Measurements from ENCODE around the gene INTS1.

Gene INTS1

GRCh38 chr7:1546909-1547776 is 43.0 kb upstream of the INTS1 start:
- Histone ChIP-seq H3K27ac (ENCODE audit: low read depth, low read length) (no peak overlapping the region), H3K36me3 (ENCODE audit: insufficient read depth, low read length) (no peaks in the 10 kb centered on the region), H3K9ac (ENCODE audit: low read length) (no peak overlapping the region), H3K9me3 (ENCODE audit: low read length) (no peaks in the 10 kb centered on the region), H3K4me3 (ENCODE audit: low read depth in 1 of 2, low read length in 2 of 2) (no peak overlapping the region), H3K27me3 (ENCODE audit: control insufficient read depth in 1 of 2, insufficient read depth in 2 of 2, low read length in 2 of 2) (no peaks in the 10 kb centered on the region), H3K4me1 (ENCODE audit: insufficient read depth, low read length) (no peaks in the 10 kb centered on the region)

- Histone ChIP-seq H3K27ac (ENCODE audit: low read depth, low read length) (no peak overlapping the region), H3K9ac (ENCODE audit: low read length) (no peak overlapping the region), H3K9me3 (ENCODE audit: low read length) (no peaks in the 10 kb centered on the region), H3K36me3 (ENCODE audit: insufficient read depth, low read length) (peaks cover under 1% of the 10 kb centered on the region), H3K4me1 (ENCODE audit: insufficient read depth, low read length) (no peaks in the 10 kb centered on the region), H3K27me3 (ENCODE audit: control insufficient read depth in 1 of 2, insufficient read depth in 2 of 2, low read length in 2 of 2) (no peaks in the 10 kb centered on the region), H3K4me3 (ENCODE audit: low read depth in 1 of 2, low read length in 2 of 2) (no peak overlapping the region)
Measured at GRCh38 chr7:1546274-1546908, 42.2 kb upstream of the INTS1 start.

GRCh38 chr7:1545417-1546246 is 41.4 kb upstream of the INTS1 start:
- Histone ChIP-seq H3K9me3 (ENCODE audit: low read length) (no peaks in the 10 kb centered on the region), H3K4me1 (ENCODE audit: insufficient read depth, low read length) (no peaks in the 10 kb centered on the region), H3K4me3 (ENCODE audit: low read depth in 1 of 2, low read length in 2 of 2) (no peak overlapping the region), H3K36me3 (ENCODE audit: insufficient read depth, low read length) (peaks cover 8% of the 10 kb centered on the region), H3K27me3 (ENCODE audit: control insufficient read depth in 1 of 2, insufficient read depth in 2 of 2, low read length in 2 of 2) (no peaks in the 10 kb centered on the region), H3K27ac (ENCODE audit: low read depth, low read length) (no peak overlapping the region), H3K9ac (ENCODE audit: low read length) (no peak overlapping the region)

GRCh38 chr7:1544896-1545416 is 40.8 kb upstream of the INTS1 start:
- Histone ChIP-seq H3K4me3 (ENCODE audit: low read depth in 1 of 2, low read length in 2 of 2) (no peak overlapping the region), H3K9me3 (ENCODE audit: low read length) (no peaks in the 10 kb centered on the region), H3K27me3 (ENCODE audit: control insufficient read depth in 1 of 2, insufficient read depth in 2 of 2, low read length in 2 of 2) (no peaks in the 10 kb centered on the region), H3K36me3 (ENCODE audit: insufficient read depth, low read length) (peaks cover 11% of the 10 kb centered on the region), H3K27ac (ENCODE audit: low read depth, low read length) (no peak overlapping the region), H3K4me1 (ENCODE audit: insufficient read depth, low read length) (no peaks in the 10 kb centered on the region), H3K9ac (ENCODE audit: low read length) (no peak overlapping the region)

- no peaks in the 10 kb centered on the region for H3K27me3 ChIP-seq (ENCODE audit: control insufficient read depth in 1 of 2, insufficient read depth in 2 of 2, low read length in 2 of 2)
- no peaks in the 10 kb centered on the region for H3K4me1 ChIP-seq (ENCODE audit: insufficient read depth, low read length)
- no peak overlapping the region for H3K27ac ChIP-seq (ENCODE audit: low read depth, low read length)
- H3K9me3 ChIP-seq (ENCODE audit: low read length) = no peaks in the 10 kb centered on the region
- no peak overlapping the region for H3K9ac ChIP-seq (ENCODE audit: low read length)
- H3K36me3 ChIP-seq (ENCODE audit: insufficient read depth, low read length) = peaks cover 11% of the 10 kb centered on the region
- no peak overlapping the region for H3K4me3 ChIP-seq (ENCODE audit: low read depth in 1 of 2, low read length in 2 of 2)
Measured at GRCh38 chr7:1544178-1544895, 40.1 kb upstream of the INTS1 start.

GRCh38 chr7:1543826-1544177 is 39.6 kb upstream of the INTS1 start:
- H3K9me3 ChIP-seq (ENCODE audit: low read length) = no peaks in the 10 kb centered on the region
- peaks cover 2% of the 10 kb centered on the region for H3K4me1 ChIP-seq (ENCODE audit: insufficient read depth, low read length)
- H3K9ac ChIP-seq (ENCODE audit: low read length) = no peak overlapping the region
- H3K27me3 ChIP-seq (ENCODE audit: control insufficient read depth in 1 of 2, insufficient read depth in 2 of 2, low read length in 2 of 2) = no peaks in the 10 kb centered on the region
- H3K36me3 ChIP-seq (ENCODE audit: insufficient read depth, low read length) = peaks cover 11% of the 10 kb centered on the region
- H3K27ac ChIP-seq (ENCODE audit: low read depth, low read length) = no peak overlapping the region
- H3K4me3 ChIP-seq (ENCODE audit: low read depth in 1 of 2, low read length in 2 of 2) = no peak overlapping the region

- Histone ChIP-seq H3K27ac (ENCODE audit: low read depth, low read length) (no peak overlapping the region), H3K9ac (ENCODE audit: low read length) (no peak overlapping the region), H3K4me3 (ENCODE audit: low read depth in 1 of 2, low read length in 2 of 2) (no peak overlapping the region), H3K4me1 (ENCODE audit: insufficient read depth, low read length) (peaks cover 7% of the 10 kb centered on the region), H3K36me3 (ENCODE audit: insufficient read depth, low read length) (peaks cover 11% of the 10 kb centered on the region), H3K9me3 (ENCODE audit: low read length) (no peaks in the 10 kb centered on the region), H3K27me3 (ENCODE audit: control insufficient read depth in 1 of 2, insufficient read depth in 2 of 2, low read length in 2 of 2) (no peaks in the 10 kb centered on the region)
Measured at GRCh38 chr7:1542841-1543747, 38.9 kb upstream of the INTS1 start.

GRCh38 chr7:1542329-1542728 is 38.1 kb upstream of the INTS1 start:
- Histone ChIP-seq H3K36me3 (ENCODE audit: insufficient read depth, low read length) (peaks cover 11% of the 10 kb centered on the region), H3K4me1 (ENCODE audit: insufficient read depth, low read length) (peaks cover 7% of the 10 kb centered on the region), H3K4me3 (ENCODE audit: low read depth in 1 of 2, low read length in 2 of 2) (no peak overlapping the region), H3K9ac (ENCODE audit: low read length) (no peak overlapping the region), H3K9me3 (ENCODE audit: low read length) (no peaks in the 10 kb centered on the region), H3K27ac (ENCODE audit: low read depth, low read length) (no peak overlapping the region), H3K27me3 (ENCODE audit: control insufficient read depth in 1 of 2, insufficient read depth in 2 of 2, low read length in 2 of 2) (no peaks in the 10 kb centered on the region)

- Histone ChIP-seq H3K4me1 (ENCODE audit: insufficient read depth, low read length) (peaks cover 10% of the 10 kb centered on the region), H3K27ac (ENCODE audit: low read depth, low read length) (no peak overlapping the region), H3K9ac (ENCODE audit: low read length) (no peak overlapping the region), H3K9me3 (ENCODE audit: low read length) (no peaks in the 10 kb centered on the region), H3K4me3 (ENCODE audit: low read depth in 1 of 2, low read length in 2 of 2) (no peak overlapping the region), H3K27me3 (ENCODE audit: control insufficient read depth in 1 of 2, insufficient read depth in 2 of 2, low read length in 2 of 2) (no peaks in the 10 kb centered on the region), H3K36me3 (ENCODE audit: insufficient read depth, low read length) (peaks cover 11% of the 10 kb centered on the region)
Measured at GRCh38 chr7:1541431-1542162, 37.4 kb upstream of the INTS1 start.

GRCh38 chr7:1540776-1541271 is 36.6 kb upstream of the INTS1 start:
- no peak overlapping the region for H3K4me3 ChIP-seq (ENCODE audit: low read depth in 1 of 2, low read length in 2 of 2)
- H3K4me1 ChIP-seq (ENCODE audit: insufficient read depth, low read length) = peaks cover 16% of the 10 kb centered on the region
- no peaks in the 10 kb centered on the region for H3K9me3 ChIP-seq (ENCODE audit: low read length)
- H3K9ac ChIP-seq (ENCODE audit: low read length) = no peak overlapping the region
- peaks cover 11% of the 10 kb centered on the region for H3K36me3 ChIP-seq (ENCODE audit: insufficient read depth, low read length)
- H3K27me3 ChIP-seq (ENCODE audit: control insufficient read depth in 1 of 2, insufficient read depth in 2 of 2, low read length in 2 of 2) = no peaks in the 10 kb centered on the region
- H3K27ac ChIP-seq (ENCODE audit: low read depth, low read length) = no peak overlapping the region

Measured in muscle layer of colon (tissue), 2 donors.